BJ (cell line): ENCODE data around the gene TM9SF3. TPM values are rescaled to one million over a fixed set of nuclear protein-coding genes. Genes with fewer than 3 reads are reported as not detected.

Experiments
- CTCF ChIA-PET: fragments of 350-600 bp; formaldehyde crosslinking; extraction: SDS; loops from one replicate; lab custom pipeline; 2021; ENCODE audit warnings: antibody characterized with exemption, inconsistent platforms; lab: Yijun Ruan, JAX
- POLR2A ChIA-PET: fragments of 300-600 bp; sonication (Branson Sonifier 250); formaldehyde crosslinking; extraction: SDS; loops from one replicate; lab custom pipeline; 2021; ENCODE audit warnings: antibody characterized with exemption; lab: Charles Lee
- DNase-seq: peaks from one replicate; pipeline ENCODE4 v3.0.0-alpha.2; 2011; ENCODE audit warnings: low read depth
- H3K27me3 ChIP-seq: 2 replicates; pipeline ENCODE4 v1.6.0; 2011; ENCODE audit warnings: low read length; ENCODE audit not compliant: control insufficient read depth, insufficient read depth
- H3K36me3 ChIP-seq: 2 replicates; pipeline ENCODE4 v1.5.1; 2011; ENCODE audit warnings: low read length; ENCODE audit not compliant: control insufficient read depth, insufficient read depth
- H3K4me3 ChIP-seq: 2 replicates; pipeline ENCODE4 v1.5.1; 2011; ENCODE audit warnings: low read depth, mild to moderate bottlenecking, control low read depth, low read length
- polyA plus RNA-seq: library from polyadenylated mRNA; depleted of rRNA; stranded (reverse); fragments of >200 nt; gene quantifications from 2 replicates; pipeline ENCODE4 v1.2.3, GENCODE V29; 2011
- TF ChIP-seq, protein P1 (sequence below): IDR thresholded peaks from 2 replicates; pipeline ENCODE4 v1.5.1; 2011; ENCODE audit warnings: low read depth, mild to moderate bottlenecking, control low read depth, inconsistent platforms, low read length, moderate library complexity; ENCODE audit not compliant: insufficient read depth

The TM9SF3 gene
- polyA plus RNA-seq, 1 experiment, result 27.0 TPM

DNA sequence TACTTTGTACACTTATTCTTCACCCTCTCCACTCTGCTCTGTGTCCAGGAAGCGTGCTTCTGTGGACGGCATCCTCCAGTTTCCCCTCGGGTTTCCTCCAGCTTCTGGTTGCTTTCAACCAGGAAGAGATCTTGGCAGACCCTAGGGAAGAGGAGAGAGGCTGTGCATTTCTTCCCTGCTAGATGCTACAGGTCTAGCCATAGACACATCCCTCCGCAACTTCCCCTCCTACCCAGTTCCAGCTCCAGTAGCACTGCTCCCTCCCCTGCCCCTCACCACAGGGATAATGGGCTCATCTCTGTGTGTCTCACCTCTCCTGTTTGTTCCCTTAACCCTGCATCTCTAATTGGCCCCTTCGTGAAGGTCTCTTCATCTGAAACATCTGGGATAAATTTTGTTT, 89.4 kb downstream of the TM9SF3 start:
- ChIA-PET POLR2A (interaction anchor here (0.6 kb wide), 1 partner anchor 110 kb away, joined by 4 read pairs; no protein-coding TSS in a partner anchor), CTCF (interaction anchor here (0.6 to 2.2 kb wide), 3 partner anchors 13 to 122 kb away, joined by 3 to 13 read pairs (median 5); no protein-coding TSS in a partner anchor)
- TF ChIP-seq, protein P1, sequence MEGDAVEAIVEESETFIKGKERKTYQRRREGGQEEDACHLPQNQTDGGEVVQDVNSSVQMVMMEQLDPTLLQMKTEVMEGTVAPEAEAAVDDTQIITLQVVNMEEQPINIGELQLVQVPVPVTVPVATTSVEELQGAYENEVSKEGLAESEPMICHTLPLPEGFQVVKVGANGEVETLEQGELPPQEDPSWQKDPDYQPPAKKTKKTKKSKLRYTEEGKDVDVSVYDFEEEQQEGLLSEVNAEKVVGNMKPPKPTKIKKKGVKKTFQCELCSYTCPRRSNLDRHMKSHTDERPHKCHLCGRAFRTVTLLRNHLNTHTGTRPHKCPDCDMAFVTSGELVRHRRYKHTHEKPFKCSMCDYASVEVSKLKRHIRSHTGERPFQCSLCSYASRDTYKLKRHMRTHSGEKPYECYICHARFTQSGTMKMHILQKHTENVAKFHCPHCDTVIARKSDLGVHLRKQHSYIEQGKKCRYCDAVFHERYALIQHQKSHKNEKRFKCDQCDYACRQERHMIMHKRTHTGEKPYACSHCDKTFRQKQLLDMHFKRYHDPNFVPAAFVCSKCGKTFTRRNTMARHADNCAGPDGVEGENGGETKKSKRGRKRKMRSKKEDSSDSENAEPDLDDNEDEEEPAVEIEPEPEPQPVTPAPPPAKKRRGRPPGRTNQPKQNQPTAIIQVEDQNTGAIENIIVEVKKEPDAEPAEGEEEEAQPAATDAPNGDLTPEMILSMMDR, result no peak
- DNase-seq, result no peak
- no peaks in the 10 kb centered on the region for H3K36me3 ChIP-seq
- no peak overlapping the region for H3K4me3 ChIP-seq
- H3K27me3 ChIP-seq, result no peaks in the 10 kb centered on the region; the same call in 1 of the 2 replicates

DNA sequence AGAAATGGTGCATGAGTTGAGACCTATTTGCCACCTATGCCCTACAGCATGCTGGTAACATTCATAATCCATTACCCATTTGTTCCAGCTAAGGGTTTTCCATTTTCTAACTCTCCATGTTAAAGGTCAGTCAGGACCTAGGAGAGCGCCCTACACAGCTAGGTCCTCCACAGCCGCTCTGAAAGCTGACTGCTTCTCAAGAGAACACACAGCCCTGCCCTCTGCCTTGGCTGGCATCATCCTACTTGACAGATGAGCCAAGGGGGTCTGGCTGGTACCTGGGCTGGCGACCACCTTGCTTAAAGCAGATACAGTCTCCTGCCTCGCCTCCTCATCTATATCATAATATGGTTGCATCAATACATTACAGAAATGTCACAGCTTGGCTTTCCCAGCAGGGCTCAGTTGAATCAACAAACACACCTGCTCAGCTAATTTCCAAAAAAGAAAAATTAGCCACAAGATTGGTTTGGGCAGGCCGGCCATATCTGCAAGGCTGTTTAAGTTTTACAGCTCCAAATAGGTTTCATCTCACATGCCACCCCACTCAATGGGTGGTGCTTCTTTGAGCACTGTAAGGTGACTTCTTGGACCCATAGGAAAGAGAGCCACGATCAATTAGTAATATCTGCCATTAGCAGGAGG, 90.4 kb downstream of the TM9SF3 start:
- Histone ChIP-seq H3K4me3 (no peak overlapping the region), H3K36me3 (no peaks in the 10 kb centered on the region), H3K27me3 (no peaks in the 10 kb centered on the region; the same call in 1 of the 2 replicates)
- CTCF ChIA-PET, result interaction anchor here (1.3 to 2.2 kb wide), 3 partner anchors 15 to 121 kb away, joined by 4 to 5 read pairs (median 4); no protein-coding TSS in a partner anchor
- no peak for DNase-seq
- POLR2A ChIA-PET, result interaction anchor here (0.6 kb wide), 1 partner anchor 109 kb away, joined by 4 read pairs; no protein-coding TSS in a partner anchor
- TF ChIP-seq, protein P1, result no peak

DNA sequence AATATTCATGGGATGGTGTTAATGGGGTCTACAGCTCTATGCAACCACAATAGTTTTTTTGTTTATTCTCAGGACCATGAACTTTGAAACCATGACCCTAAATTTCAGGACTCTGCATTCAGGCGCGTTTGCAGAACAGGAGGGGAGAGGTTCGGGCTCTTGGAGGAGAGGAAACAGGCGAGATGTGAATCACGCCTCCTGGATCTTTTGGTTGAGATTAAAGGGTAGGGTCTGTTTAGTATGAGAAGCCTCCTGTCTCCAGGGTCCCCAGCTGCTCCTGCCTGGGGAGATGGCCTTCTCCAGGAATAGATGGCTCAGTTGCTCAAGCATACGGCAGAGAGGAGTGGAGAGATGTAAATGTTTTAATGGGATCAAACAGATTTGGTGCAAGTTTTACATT, 91.3 kb downstream of the TM9SF3 start:
- H3K27me3 ChIP-seq, result no peaks in the 10 kb centered on the region; the same call in 1 of the 2 replicates
- TF ChIP-seq, protein P1, result no peak
- POLR2A ChIA-PET, result no interaction called here
- no peak overlapping the region for H3K4me3 ChIP-seq
- CTCF ChIA-PET, result interaction anchor here (1.2 to 2.2 kb wide), 4 partner anchors 13 to 120 kb away, joined by 3 to 5 read pairs (median 4); no protein-coding TSS in a partner anchor
- DNase-seq, result no peak
- no peaks in the 10 kb centered on the region for H3K36me3 ChIP-seq

DNA sequence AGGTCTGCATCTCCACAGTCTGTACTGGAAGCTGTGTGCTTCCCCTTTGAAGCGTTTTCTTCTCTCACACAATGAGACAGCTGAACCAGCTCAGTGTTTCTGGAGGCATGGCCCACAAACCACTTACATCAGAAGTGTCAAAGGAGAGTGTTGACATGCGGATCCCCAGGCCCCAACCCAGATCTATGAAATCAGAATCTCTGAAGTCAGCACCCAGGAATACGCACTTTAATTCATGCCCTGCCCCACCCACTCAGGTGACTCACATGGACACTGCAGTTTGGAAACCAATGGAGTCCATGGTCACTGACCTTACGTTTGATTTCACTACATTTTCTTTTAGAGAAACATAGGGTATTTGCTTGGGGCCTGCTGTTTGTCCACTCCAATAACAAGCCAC, 92.1 kb downstream of the TM9SF3 start:
- no peaks in the 10 kb centered on the region; the same call in 1 of the 2 replicates for H3K27me3 ChIP-seq
- H3K4me3 ChIP-seq, result no peak overlapping the region
- TF ChIP-seq, protein P1, result no peak
- CTCF ChIA-PET, result interaction anchor here (1.2 kb wide), 1 partner anchor 14 kb away, joined by 3 read pairs; no protein-coding TSS in a partner anchor
- no peaks in the 10 kb centered on the region for H3K36me3 ChIP-seq
- no peak for DNase-seq
- POLR2A ChIA-PET, result no interaction called here

DNA sequence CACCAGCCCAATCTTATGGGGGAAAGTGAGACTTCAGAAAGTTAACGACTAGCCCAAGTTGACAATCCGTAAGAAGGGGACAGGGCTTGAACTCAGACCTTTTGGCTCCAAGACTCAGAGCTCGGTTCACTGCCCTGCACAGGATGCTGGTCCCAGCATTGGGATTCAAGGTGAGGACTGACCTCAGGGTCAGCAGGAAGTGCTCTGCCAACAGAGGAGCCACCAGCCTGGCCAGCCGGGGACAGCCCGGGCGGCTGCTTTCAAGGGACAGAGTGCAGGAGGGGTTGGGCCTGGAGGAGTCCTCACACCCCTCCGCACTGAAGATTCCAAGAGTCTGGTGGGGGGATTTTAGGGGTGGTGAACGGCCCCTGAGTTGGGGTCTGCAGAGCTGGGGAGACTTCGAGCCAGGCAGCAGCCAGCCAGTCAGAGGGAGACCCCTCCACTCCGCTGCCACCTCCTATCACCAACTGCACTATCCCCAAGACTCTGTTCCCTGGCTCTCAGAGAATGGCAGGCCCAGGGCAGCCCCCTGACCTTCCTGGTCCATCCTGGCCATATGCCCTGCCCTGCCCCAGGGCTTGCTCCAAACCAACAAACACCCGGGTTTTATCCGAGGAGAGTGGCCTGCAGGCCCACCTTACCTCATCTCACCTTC, 92.8 kb downstream of the TM9SF3 start:
- Histone ChIP-seq H3K4me3 (no peak overlapping the region), H3K27me3 (no peaks in the 10 kb centered on the region; the same call in 1 of the 2 replicates), H3K36me3 (no peaks in the 10 kb centered on the region)
- CTCF ChIA-PET, result no interaction called here
- no peak for DNase-seq
- TF ChIP-seq, protein P1, result no peak
- POLR2A ChIA-PET, result no interaction called here
